Activated T-helper 1 cell treated with anti-CD3 and anti-CD28 coated beads, Interleukin-12 subunit alpha, Interleukin-12 subunit beta, Interleukin-2, Interleukin-4 antibody, amounts not matched to agents 30 ng/mL and 10 ng/mL and 1 ng/mL, durations not matched to agents 14 hours and 24 hours and 36 hours (primary cell): Measurements from ENCODE around the gene RAB17. TPM values are rescaled to one million over a fixed set of nuclear protein-coding genes. Genes with fewer than 3 reads are reported as not detected.

Experiments used
- DNase-seq: peaks from one replicate; pipeline ENCODE4 v3.0.0; 2021; ENCODE audit warnings: low spot score
- H3K27ac Mint-ChIP-seq: one replicate; pipeline ENCODE4 v1.8.0; 2021; ENCODE audit warnings: mild to moderate bottlenecking, mixed read lengths
- H3K27me3 Mint-ChIP-seq: one replicate; pipeline ENCODE4 v1.8.0; 2022; ENCODE audit warnings: mild to moderate bottlenecking, moderate library complexity, mixed read lengths; ENCODE audit not compliant: insufficient read depth
- H3K36me3 Mint-ChIP-seq: one replicate; pipeline ENCODE4 v1.8.0; 2021; ENCODE audit warnings: low read depth, mixed read lengths
- H3K4me1 Mint-ChIP-seq: one replicate; pipeline ENCODE4 v1.8.0; 2021; ENCODE audit warnings: low read depth, mixed read lengths
- H3K4me3 Mint-ChIP-seq: one replicate; pipeline ENCODE4 v1.8.0; 2021; ENCODE audit warnings: mild to moderate bottlenecking, moderate library complexity, mixed read lengths
- H3K9me3 Mint-ChIP-seq: one replicate; pipeline ENCODE4 v1.8.0; 2021; ENCODE audit warnings: mixed read lengths
- intact Hi-C: fragments of 100-400 bp; cut with micrococcal nuclease; formaldehyde crosslinking; loops from one replicate; pipeline ENCODE4 v1.15.1; 2024
- total RNA-seq: library from RNA; stranded (reverse); gene quantifications from 2 replicates; pipeline ENCODE4 v1.2.3, GENCODE V29; 2022

Gene RAB17
- total RNA-seq, 1 donor from 2014 or later: not detected

- DNase-seq: no peak
- intact Hi-C loops: no loop called here
- Mint-ChIP-seq H3K27me3 (no peaks in the 10 kb centered on the region), H3K27ac (no peak overlapping the region), H3K9me3 (no peaks in the 10 kb centered on the region), H3K4me1 (no peaks in the 10 kb centered on the region), H3K36me3 (no peaks in the 10 kb centered on the region), H3K4me3 (no peak overlapping the region)
These were observed 42.6 kb downstream of the RAB17 start for GRCh38 chr2:237547841-237548416.

GRCh38 chr2:237546876-237547395 lies 43.6 kb downstream of the RAB17 start:
- intact Hi-C loops: no loop called here
- no peak for DNase-seq
- H3K4me1 Mint-ChIP-seq: no peaks in the 10 kb centered on the region
- H3K36me3 Mint-ChIP-seq: no peaks in the 10 kb centered on the region
- no peak overlapping the region for H3K27ac Mint-ChIP-seq
- H3K27me3 Mint-ChIP-seq: no peaks in the 10 kb centered on the region
- H3K9me3 Mint-ChIP-seq: no peaks in the 10 kb centered on the region
- no peak overlapping the region for H3K4me3 Mint-ChIP-seq

GRCh38 chr2:237546040-237546875 lies 44.3 kb downstream of the RAB17 start:
- Mint-ChIP-seq H3K9me3 (no peaks in the 10 kb centered on the region), H3K27ac (no peak overlapping the region)
- intact Hi-C loops: no loop called here

GRCh38 chr2:237542001-237542704 lies 48.4 kb downstream of the RAB17 start:
- Mint-ChIP-seq H3K27ac (no peak overlapping the region), H3K4me3 (no peak overlapping the region), H3K27me3 (no peaks in the 10 kb centered on the region), H3K36me3 (no peaks in the 10 kb centered on the region), H3K9me3 (no peaks in the 10 kb centered on the region), H3K4me1 (no peaks in the 10 kb centered on the region)
- intact Hi-C loops: no loop called here
- no peak for DNase-seq

More at GRCh38 chr2:237546040-237546875, 44.3 kb downstream of the RAB17 start:
- H3K27me3 Mint-ChIP-seq: no peaks in the 10 kb centered on the region
- H3K4me1 Mint-ChIP-seq: no peaks in the 10 kb centered on the region
- no peak overlapping the region for H3K4me3 Mint-ChIP-seq
- H3K36me3 Mint-ChIP-seq: no peaks in the 10 kb centered on the region
- no peak for DNase-seq

GRCh38 chr2:237541243-237541642 lies 49.3 kb downstream of the RAB17 start:
- no peak overlapping the region for H3K27ac Mint-ChIP-seq
- no peaks in the 10 kb centered on the region for H3K4me1 Mint-ChIP-seq
- no peaks in the 10 kb centered on the region for H3K27me3 Mint-ChIP-seq
- intact Hi-C loops: no loop called here
- H3K9me3 Mint-ChIP-seq: no peaks in the 10 kb centered on the region
- DNase-seq: no peak
- no peaks in the 10 kb centered on the region for H3K36me3 Mint-ChIP-seq
- H3K4me3 Mint-ChIP-seq: no peak overlapping the region

- Mint-ChIP-seq H3K36me3 (no peaks in the 10 kb centered on the region), H3K4me1 (no peaks in the 10 kb centered on the region)
These were observed 49.7 kb downstream of the RAB17 start for GRCh38 chr2:237540823-237541222.

GRCh38 chr2:237540223-237540775 lies 50.2 kb downstream of the RAB17 start:
- DNase-seq: no peak
- Mint-ChIP-seq H3K4me3 (no peak overlapping the region), H3K27me3 (peaks cover 3% of the 10 kb centered on the region), H3K36me3 (no peaks in the 10 kb centered on the region), H3K27ac (no peak overlapping the region), H3K9me3 (no peaks in the 10 kb centered on the region), H3K4me1 (no peaks in the 10 kb centered on the region)
- intact Hi-C loops: no loop called here

More at GRCh38 chr2:237540823-237541222, 49.7 kb downstream of the RAB17 start:
- H3K9me3 Mint-ChIP-seq: no peaks in the 10 kb centered on the region
- H3K27me3 Mint-ChIP-seq: no peaks in the 10 kb centered on the region
- DNase-seq: no peak
- H3K4me3 Mint-ChIP-seq: no peak overlapping the region
- intact Hi-C loops: no loop called here
- no peak overlapping the region for H3K27ac Mint-ChIP-seq

- no peak overlapping the region for H3K4me3 Mint-ChIP-seq
- H3K4me1 Mint-ChIP-seq: no peaks in the 10 kb centered on the region
- intact Hi-C loops: no loop called here
- H3K36me3 Mint-ChIP-seq: no peaks in the 10 kb centered on the region
- no peak overlapping the region for H3K27ac Mint-ChIP-seq
- no peaks in the 10 kb centered on the region for H3K9me3 Mint-ChIP-seq
- H3K27me3 Mint-ChIP-seq: peaks cover 4% of the 10 kb centered on the region
- no peak for DNase-seq
These were observed 50.9 kb downstream of the RAB17 start for GRCh38 chr2:237539681-237540080.

- H3K4me3 Mint-ChIP-seq: no peak overlapping the region
- intact Hi-C loops: no loop called here
- no peaks in the 10 kb centered on the region for H3K36me3 Mint-ChIP-seq
- no peak for DNase-seq
- no peaks in the 10 kb centered on the region for H3K9me3 Mint-ChIP-seq
- H3K27me3 Mint-ChIP-seq: peaks cover 4% of the 10 kb centered on the region
- H3K27ac Mint-ChIP-seq: no peak overlapping the region
- no peaks in the 10 kb centered on the region for H3K4me1 Mint-ChIP-seq
These were observed 51.6 kb downstream of the RAB17 start for GRCh38 chr2:237538901-237539300.

- Mint-ChIP-seq H3K27ac (no peak overlapping the region), H3K27me3 (peaks cover 4% of the 10 kb centered on the region), H3K4me3 (no peak overlapping the region), H3K36me3 (no peaks in the 10 kb centered on the region), H3K4me1 (no peaks in the 10 kb centered on the region), H3K9me3 (no peaks in the 10 kb centered on the region)
- intact Hi-C loops: no loop called here
- no peak for DNase-seq
These were observed 52.4 kb downstream of the RAB17 start for GRCh38 chr2:237538001-237538720.

- no peak overlapping the region for H3K27ac Mint-ChIP-seq
- no peak overlapping the region for H3K4me3 Mint-ChIP-seq
- intact Hi-C loops: no loop called here
These were observed 53.9 kb downstream of the RAB17 start for GRCh38 chr2:237536617-237537016.

GRCh38 chr2:237536083-237536415 lies 54.5 kb downstream of the RAB17 start:
- Mint-ChIP-seq H3K27ac (no peak overlapping the region), H3K9me3 (no peaks in the 10 kb centered on the region), H3K36me3 (no peaks in the 10 kb centered on the region), H3K4me1 (no peaks in the 10 kb centered on the region), H3K27me3 (peaks cover 4% of the 10 kb centered on the region), H3K4me3 (no peak overlapping the region)
- intact Hi-C loops: no loop called here
- DNase-seq: no peak

More at GRCh38 chr2:237536617-237537016, 53.9 kb downstream of the RAB17 start:
- DNase-seq: no peak
- no peaks in the 10 kb centered on the region for H3K36me3 Mint-ChIP-seq
- peaks cover 4% of the 10 kb centered on the region for H3K27me3 Mint-ChIP-seq
- H3K4me1 Mint-ChIP-seq: no peaks in the 10 kb centered on the region
- H3K9me3 Mint-ChIP-seq: no peaks in the 10 kb centered on the region
